NCI-H82 (cell line): Measurements from ENCODE around the gene DTNBP1.

Source experiments
- DNase-seq: peaks from one replicate; lab custom pipeline; 2025; lab: John Stamatoyannopoulos, UW

Gene DTNBP1

DNA sequence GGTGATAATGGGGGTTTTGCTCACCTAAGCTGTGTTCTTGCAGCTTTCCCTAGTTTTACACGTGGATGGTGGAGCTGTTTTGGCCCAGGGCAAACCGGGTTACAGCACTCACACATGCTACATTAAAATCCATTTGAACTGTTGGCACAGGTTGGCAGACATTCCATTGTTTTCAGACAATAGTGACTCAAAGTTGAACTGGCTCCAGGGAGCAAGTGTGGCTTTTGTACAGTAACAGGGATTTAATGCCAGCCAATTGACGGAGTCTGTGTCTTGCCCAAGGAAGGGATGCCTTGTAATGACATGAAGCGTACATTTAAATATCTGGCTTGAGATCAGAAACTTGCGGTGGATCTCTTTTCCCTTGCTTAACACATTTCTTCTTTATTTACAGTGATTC lies 183.1 kb downstream of the DTNBP1 start:
- DNase-seq, result no peak

GRCh38 chr6:15477746-15478145 lies 185.1 kb downstream of the DTNBP1 start:
- no peak for DNase-seq

GRCh38 chr6:15476631-15477380 lies 186.0 kb downstream of the DTNBP1 start:
- no peak for DNase-seq

- DNase-seq, result no peak
Measured at GRCh38 chr6:15475872-15476271, 187.0 kb downstream of the DTNBP1 start.

- DNase-seq, result no peak
Measured at GRCh38 chr6:15475261-15475660, 187.6 kb downstream of the DTNBP1 start.

GRCh38 chr6:15474196-15474595 lies 188.6 kb downstream of the DTNBP1 start:
- no peak for DNase-seq

GRCh38 chr6:15473741-15474161 lies 189.1 kb downstream of the DTNBP1 start:
- no peak for DNase-seq

DNA sequence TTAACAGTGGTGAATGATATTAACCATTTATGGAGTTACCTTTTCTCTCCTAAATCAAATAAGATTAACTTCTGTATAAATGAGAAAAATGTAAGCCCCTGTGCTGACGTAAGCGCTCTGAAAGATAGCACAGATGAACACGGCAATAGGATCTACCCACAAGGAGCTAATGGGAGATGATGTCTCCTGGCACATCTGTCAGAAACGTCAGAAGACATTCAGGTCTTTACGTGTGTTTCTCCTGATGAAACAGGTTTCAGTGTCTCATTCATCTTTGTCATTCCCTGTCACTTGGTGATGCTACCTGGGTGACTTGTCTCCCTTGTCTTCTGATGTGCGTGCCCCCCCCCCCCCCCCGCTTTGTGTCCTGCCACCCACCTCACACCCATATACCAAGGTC lies 189.7 kb downstream of the DTNBP1 start:
- no peak for DNase-seq
